GM12872 (cell line): ENCODE results near the gene CPNE8.

Source experiments
- TF ChIP-seq, protein P1 (sequence below): IDR thresholded peaks from 3 replicates; pipeline ENCODE4 v1.5.1; 2011; ENCODE audit warnings: low read depth, mild to moderate bottlenecking, low read length, moderate library complexity; ENCODE audit not compliant: insufficient read depth

CPNE8 gene

DNA sequence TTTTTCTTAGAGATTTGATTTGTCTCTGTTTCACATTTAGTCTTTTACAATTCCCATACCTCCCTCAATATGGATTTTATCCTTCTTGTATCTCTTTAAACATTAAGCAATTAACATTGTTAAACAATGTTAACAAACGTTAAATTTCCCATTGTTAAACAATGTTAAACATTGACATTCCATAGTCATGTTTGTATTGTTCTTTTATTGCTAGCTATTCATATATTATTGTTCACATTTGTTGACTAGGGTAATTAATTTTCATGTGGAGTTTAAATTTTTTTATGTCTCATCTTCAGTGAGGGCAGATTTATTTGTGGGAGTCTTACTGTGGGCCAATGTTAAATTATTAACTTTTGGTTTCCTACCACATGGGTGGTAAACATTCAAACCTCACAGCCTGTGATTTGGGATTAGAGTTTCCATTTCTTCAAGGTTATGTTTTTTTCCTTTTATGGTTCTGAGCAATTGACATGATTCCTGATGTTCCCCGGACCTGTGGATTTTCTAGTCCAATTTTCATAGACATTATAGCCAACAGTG lies 294.5 kb downstream of the CPNE8 start:
- TF ChIP-seq, protein P1, sequence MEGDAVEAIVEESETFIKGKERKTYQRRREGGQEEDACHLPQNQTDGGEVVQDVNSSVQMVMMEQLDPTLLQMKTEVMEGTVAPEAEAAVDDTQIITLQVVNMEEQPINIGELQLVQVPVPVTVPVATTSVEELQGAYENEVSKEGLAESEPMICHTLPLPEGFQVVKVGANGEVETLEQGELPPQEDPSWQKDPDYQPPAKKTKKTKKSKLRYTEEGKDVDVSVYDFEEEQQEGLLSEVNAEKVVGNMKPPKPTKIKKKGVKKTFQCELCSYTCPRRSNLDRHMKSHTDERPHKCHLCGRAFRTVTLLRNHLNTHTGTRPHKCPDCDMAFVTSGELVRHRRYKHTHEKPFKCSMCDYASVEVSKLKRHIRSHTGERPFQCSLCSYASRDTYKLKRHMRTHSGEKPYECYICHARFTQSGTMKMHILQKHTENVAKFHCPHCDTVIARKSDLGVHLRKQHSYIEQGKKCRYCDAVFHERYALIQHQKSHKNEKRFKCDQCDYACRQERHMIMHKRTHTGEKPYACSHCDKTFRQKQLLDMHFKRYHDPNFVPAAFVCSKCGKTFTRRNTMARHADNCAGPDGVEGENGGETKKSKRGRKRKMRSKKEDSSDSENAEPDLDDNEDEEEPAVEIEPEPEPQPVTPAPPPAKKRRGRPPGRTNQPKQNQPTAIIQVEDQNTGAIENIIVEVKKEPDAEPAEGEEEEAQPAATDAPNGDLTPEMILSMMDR: no peak

DNA sequence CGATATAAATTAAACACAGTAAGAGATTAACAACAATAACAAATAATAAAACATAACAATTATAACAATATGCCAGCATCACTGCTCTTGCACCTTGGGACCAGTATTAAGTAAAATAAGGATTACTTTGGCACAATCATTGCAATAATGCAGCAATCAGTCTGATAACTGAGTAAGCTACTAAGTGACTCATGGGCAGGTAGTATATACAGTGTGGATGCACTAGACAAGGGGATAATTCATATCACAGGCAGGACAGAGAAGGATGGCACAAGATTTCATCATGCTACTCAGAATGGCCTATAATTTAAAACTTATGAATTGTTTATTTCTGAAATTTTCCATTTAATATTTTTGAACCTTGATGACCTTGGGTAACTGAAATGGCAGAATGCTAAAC lies 298.1 kb downstream of the CPNE8 start:
- TF ChIP-seq, protein P1: no peak
